Putamen (tissue), 1 donor: ENCODE data around the gene PHKG2.

ENCODE experiments used
- DNase-seq: peaks from one replicate; pipeline ENCODE4 v3.0.0-alpha.2; 2016; ENCODE audit warnings: low spot score

PHKG2 gene

GRCh38 chr16:30775131-30775391 is 26.8 kb downstream of the PHKG2 start:
- DNase-seq, result no peak

- peak; percentile 83 for DNase-seq
Observed at GRCh38 chr16:30775392-30776188, 27.4 kb downstream of the PHKG2 start.

- DNase-seq, result no peak
Observed at GRCh38 chr16:30777591-30778297, 29.5 kb downstream of the PHKG2 start.

GRCh38 chr16:30778549-30779244 is 30.5 kb downstream of the PHKG2 start:
- DNase-seq, result no peak

GRCh38 chr16:30779596-30779995 is 31.4 kb downstream of the PHKG2 start:
- no peak for DNase-seq

- DNase-seq, result no peak
Observed at GRCh38 chr16:30780021-30780420, 31.8 kb downstream of the PHKG2 start.

GRCh38 chr16:30780549-30780948 is 32.3 kb downstream of the PHKG2 start:
- DNase-seq, result no peak

GRCh38 chr16:30782486-30783279 is 34.5 kb downstream of the PHKG2 start:
- no peak for DNase-seq

GRCh38 chr16:30783280-30784109 is 35.3 kb downstream of the PHKG2 start:
- DNase-seq, result no peak

- no peak for DNase-seq
Observed at GRCh38 chr16:30784215-30784614, 36.0 kb downstream of the PHKG2 start.

GRCh38 chr16:30785126-30786106 is 37.2 kb downstream of the PHKG2 start:
- DNase-seq, result no peak

- no peak for DNase-seq
Observed at GRCh38 chr16:30786115-30786935, 38.1 kb downstream of the PHKG2 start.

- DNase-seq, result peak; percentile 83
Observed at GRCh38 chr16:30786936-30787612, 38.8 kb downstream of the PHKG2 start, which contains the start of gene ZNF629. TSS of gene ZNF629 (minus strand) at chr16:30787205. CDS start at chr16:30784482, 2,723 bp downstream.

GRCh38 chr16:30787613-30788378 is 39.6 kb downstream of the PHKG2 start:
- DNase-seq, result no peak

- DNase-seq, result no peak
Observed at GRCh38 chr16:30793508-30794069, 45.4 kb downstream of the PHKG2 start.

- DNase-seq, result no peak
Observed at GRCh38 chr16:30794634-30795033, 46.4 kb downstream of the PHKG2 start.

- no peak for DNase-seq
Observed at GRCh38 chr16:30797670-30798309, 49.6 kb downstream of the PHKG2 start.
